GM19043 (cell line): ENCODE data around the gene UBA5.

Experiments
- ATAC-seq: cut with Tn5 transposase; IDR thresholded peaks from one replicate; pipeline ENCODE4 v1.9.1; 2021; ENCODE audit warnings: low read depth; ENCODE audit not compliant: unreplicated experiment

The UBA5 gene

DNA sequence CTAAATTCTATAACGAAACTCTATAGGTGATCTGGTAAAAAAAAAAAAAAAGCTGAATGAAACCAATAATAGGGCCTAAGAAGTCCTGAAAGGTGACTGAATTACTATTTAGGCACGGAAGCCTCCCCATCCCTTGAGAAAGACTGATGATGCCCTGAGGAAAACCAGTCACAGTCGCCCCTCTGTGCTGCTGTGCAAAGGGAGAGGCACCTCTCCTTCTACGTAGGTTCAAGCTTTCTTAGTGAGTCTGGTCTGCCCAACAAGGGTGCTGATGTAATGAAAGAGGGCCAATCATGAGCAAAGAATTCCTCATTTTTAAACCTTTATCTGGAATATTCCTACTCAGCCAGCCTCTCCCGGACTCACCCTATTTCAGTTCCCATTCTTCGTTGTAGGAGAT is 50.2 kb downstream of the UBA5 start:
- ATAC-seq: no peak

GRCh38 chr3:132713977-132714727 is 54.0 kb downstream of the UBA5 start:
- ATAC-seq: no peak

DNA sequence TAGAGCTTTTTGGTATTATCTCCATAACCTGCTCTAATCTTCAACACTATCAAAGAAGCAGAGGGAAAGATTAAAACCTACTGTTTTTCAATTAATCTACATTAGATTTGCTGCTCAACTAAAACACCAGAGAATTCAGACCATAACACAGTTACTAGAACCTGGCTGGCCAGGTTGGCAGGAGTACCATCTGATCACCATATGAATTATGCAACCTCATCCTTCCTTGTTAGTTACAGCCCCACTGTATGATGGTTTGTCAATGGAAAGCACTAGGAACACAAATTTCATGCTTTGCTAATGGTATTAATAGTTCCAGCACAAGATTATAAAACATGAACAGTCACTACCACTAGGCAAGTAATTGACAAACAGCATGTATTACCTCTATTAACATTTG is 56.2 kb downstream of the UBA5 start:
- ATAC-seq: no peak

- no peak for ATAC-seq
These were observed 60.1 kb downstream of the UBA5 start for GRCh38 chr3:132720228-132720627.

GRCh38 chr3:132721479-132722164 is 61.5 kb downstream of the UBA5 start:
- ATAC-seq: peak; percentile 11

GRCh38 chr3:132722165-132723023 is 62.3 kb downstream of the UBA5 start, which contains the start of gene NPHP3:
NPHP3 (minus strand) TSS chr3:132722409; CDS start chr3:132722355, 54 bp downstream.
- peak; percentile 74 for ATAC-seq

- no peak for ATAC-seq
These were observed 63.2 kb downstream of the UBA5 start for GRCh38 chr3:132723024-132723950.

DNA sequence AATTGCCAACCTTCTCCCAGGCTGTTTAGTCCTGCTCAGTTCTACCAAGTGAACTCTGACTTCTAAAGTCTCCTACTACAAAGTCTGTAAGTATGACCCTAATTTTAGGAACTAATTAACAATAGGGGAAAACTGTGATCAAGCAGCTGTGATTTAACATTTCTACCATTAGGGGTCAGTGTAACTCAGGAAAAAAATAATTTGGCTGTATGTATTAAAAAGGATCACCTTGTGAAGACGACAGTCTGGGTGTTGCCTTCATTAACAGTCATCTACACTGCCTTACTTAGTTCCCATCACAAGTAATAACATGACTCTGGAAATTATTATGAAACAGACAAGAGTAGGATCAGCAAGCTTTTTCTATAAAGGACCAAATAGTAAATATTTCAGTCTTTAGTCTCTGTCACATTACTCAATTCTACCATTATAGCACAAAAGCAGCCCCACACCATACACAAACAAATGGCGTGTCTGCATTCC is 66.3 kb downstream of the UBA5 start:
- ATAC-seq: no peak
